Measurements from ENCODE around the gene FAM167B. TPM values are rescaled to one million over a fixed set of nuclear protein-coding genes. Genes with fewer than 3 reads are reported as not detected.
A peak's percentile ranks its signal among the peaks of the same experiment; 100 is the strongest.

The FAM167B gene
- total and polyA plus RNA-seq, 4 donors: 2.6 to 30.5 (median 5.7) TPM

DNA sequence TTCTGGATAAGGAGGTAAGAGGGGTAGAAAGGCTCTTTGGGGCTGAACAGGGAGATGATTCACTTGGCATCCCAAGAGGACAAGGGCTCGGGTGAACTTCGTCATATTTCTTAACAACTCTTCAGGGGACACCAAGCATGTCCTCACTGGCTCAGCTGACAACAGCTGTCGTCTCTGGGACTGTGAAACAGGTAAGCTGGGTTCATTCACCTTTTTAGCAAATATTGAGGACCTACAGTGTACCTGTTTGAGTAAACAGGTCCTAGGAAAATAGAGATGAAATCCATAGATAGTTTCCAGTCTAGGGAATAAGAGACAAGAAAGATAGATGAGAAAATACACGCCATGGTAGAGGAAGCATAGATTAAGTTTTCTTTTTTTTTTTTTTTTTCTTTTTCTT is 22.7 kb upstream of the FAM167B start:
- H3K9ac ChIP-seq (ENCODE audit: insufficient read depth in 1 of 2, low read length in 2 of 2): no peak overlapping the region
- H3K4me1 ChIP-seq (ENCODE audit: control insufficient read depth in 5 of 5, insufficient read depth in 5 of 5, low read length in 5 of 5): peaks cover 6 to 20% (median 12%) of the 10 kb centered on the region in 5 donors
- H3K27me3 ChIP-seq (ENCODE audit: control insufficient read depth in 3 of 3, insufficient read depth in 3 of 3, low read length in 2 of 3): no peaks in the 10 kb centered on the region
- H3K9me3 ChIP-seq (ENCODE audit: control insufficient read depth in 4 of 4, insufficient read depth in 3 of 4, low read length in 3 of 4): no peaks in the 10 kb centered on the region
- DNase-seq (no peak), ATAC-seq (ENCODE audit: insufficient read depth, low FRiP score) (no peak)
- H3K27ac ChIP-seq (ENCODE audit: low read depth in 1 of 2, low read length in 1 of 2): peak overlapping the region in 1 of 2 donors; percentile 42
- TF ChIP-seq, protein P1, sequence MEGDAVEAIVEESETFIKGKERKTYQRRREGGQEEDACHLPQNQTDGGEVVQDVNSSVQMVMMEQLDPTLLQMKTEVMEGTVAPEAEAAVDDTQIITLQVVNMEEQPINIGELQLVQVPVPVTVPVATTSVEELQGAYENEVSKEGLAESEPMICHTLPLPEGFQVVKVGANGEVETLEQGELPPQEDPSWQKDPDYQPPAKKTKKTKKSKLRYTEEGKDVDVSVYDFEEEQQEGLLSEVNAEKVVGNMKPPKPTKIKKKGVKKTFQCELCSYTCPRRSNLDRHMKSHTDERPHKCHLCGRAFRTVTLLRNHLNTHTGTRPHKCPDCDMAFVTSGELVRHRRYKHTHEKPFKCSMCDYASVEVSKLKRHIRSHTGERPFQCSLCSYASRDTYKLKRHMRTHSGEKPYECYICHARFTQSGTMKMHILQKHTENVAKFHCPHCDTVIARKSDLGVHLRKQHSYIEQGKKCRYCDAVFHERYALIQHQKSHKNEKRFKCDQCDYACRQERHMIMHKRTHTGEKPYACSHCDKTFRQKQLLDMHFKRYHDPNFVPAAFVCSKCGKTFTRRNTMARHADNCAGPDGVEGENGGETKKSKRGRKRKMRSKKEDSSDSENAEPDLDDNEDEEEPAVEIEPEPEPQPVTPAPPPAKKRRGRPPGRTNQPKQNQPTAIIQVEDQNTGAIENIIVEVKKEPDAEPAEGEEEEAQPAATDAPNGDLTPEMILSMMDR (IDR thresholded peaks at IDR 0.05; ENCODE audit: control extremely low read depth, extremely low read depth): no peak
- peaks cover 10 to 41% (median 27%) of the 10 kb centered on the region in 4 donors for H3K36me3 ChIP-seq (ENCODE audit: control insufficient read depth in 4 of 4, insufficient read depth in 4 of 4, low read length in 4 of 4)
- H3K4me3 ChIP-seq: no peak overlapping the region
- 92 to 93% methylated on average over 4 of the region's 4 CpGs for WGBS, 2 donors

- ATAC-seq (ENCODE audit: insufficient read depth, low FRiP score): no peak
- WGBS, 2 donors: 78 to 90% methylated on average over 3 of the region's 3 CpGs
- Histone ChIP-seq H3K27ac (ENCODE audit: low read depth in 1 of 2, low read length in 1 of 2) (no peak overlapping the region), H3K9me3 (ENCODE audit: control insufficient read depth in 4 of 4, insufficient read depth in 3 of 4, low read length in 3 of 4) (no peaks in the 10 kb centered on the region), H3K36me3 (ENCODE audit: control insufficient read depth in 4 of 4, insufficient read depth in 4 of 4, low read length in 4 of 4) (peaks cover 20 to 44% (median 28%) of the 10 kb centered on the region in 4 donors), H3K9ac (ENCODE audit: insufficient read depth in 1 of 2, low read length in 2 of 2) (no peak overlapping the region), H3K4me3 (no peak overlapping the region), H3K4me1 (ENCODE audit: control insufficient read depth in 5 of 5, insufficient read depth in 5 of 5, low read length in 5 of 5) (peaks cover 0 to 6% (median 0%) of the 10 kb centered on the region in 5 donors), H3K27me3 (ENCODE audit: control insufficient read depth in 3 of 3, insufficient read depth in 3 of 3, low read length in 2 of 3) (no peaks in the 10 kb centered on the region)
- no peak for DNase-seq
- TF ChIP-seq, protein P1 (IDR thresholded peaks at IDR 0.05; ENCODE audit: control extremely low read depth, extremely low read depth): no peak
Measured at GRCh38 chr1:32228771-32229170, 18.3 kb upstream of the FAM167B start.

DNA sequence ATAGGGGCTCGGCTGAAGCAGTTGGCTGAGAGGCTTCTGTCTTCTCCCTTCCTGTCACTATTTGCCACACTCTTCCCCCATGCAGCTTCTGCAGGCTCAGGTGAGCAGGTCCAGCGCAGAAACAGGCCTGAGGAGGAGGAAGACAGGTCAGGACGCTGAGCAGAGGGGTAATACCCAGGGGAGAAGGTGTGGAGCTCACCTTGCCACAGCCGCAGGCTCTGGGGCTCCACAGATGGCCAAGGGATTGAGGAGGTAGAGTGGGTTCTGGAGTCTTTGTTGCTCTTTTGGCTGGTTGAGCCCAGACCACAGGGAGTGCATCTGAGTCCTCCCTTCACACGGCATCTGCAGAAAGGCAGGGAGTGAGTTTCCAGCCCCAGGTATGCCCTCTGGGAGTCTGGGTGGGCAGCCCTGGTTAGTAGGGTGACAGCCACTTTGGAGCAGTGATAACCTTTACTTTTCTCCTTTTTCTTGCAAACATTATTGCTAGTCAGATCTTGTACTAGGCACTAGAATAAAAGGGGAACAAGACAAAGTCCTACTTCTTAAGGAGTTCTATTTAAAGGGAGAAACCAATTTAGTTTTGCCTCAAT is 15.1 kb upstream of the FAM167B start:
- WGBS, 2 donors: 91 to 93% methylated on average over 5 of the region's 5 CpGs
- ATAC-seq (ENCODE audit: insufficient read depth, low FRiP score): no peak
- peaks cover 16 to 36% (median 24%) of the 10 kb centered on the region in 4 donors for H3K36me3 ChIP-seq (ENCODE audit: control insufficient read depth in 4 of 4, insufficient read depth in 4 of 4, low read length in 4 of 4)

More for the DNA sequence above, 15.1 kb upstream of the FAM167B start:
- DNase-seq: no peak
- H3K9me3 ChIP-seq (ENCODE audit: control insufficient read depth in 4 of 4, insufficient read depth in 3 of 4, low read length in 3 of 4): no peaks in the 10 kb centered on the region
- TF ChIP-seq, protein P1 (IDR thresholded peaks at IDR 0.05; ENCODE audit: control extremely low read depth, extremely low read depth): no peak
- no peak overlapping the region for H3K9ac ChIP-seq (ENCODE audit: insufficient read depth in 1 of 2, low read length in 2 of 2)
- H3K4me1 ChIP-seq (ENCODE audit: control insufficient read depth in 5 of 5, insufficient read depth in 5 of 5, low read length in 5 of 5): peaks cover 0 to 3% (median 0%) of the 10 kb centered on the region in 5 donors
- H3K27ac ChIP-seq (ENCODE audit: low read depth in 1 of 2, low read length in 1 of 2): no peak overlapping the region
- H3K27me3 ChIP-seq (ENCODE audit: control insufficient read depth in 3 of 3, insufficient read depth in 3 of 3, low read length in 2 of 3): no peaks in the 10 kb centered on the region
- no peak overlapping the region for H3K4me3 ChIP-seq

Data from lung (tissue), 12 donors.